NB4 (cell line): ENCODE results near the gene CPT1C.
"Not testable (repeated sequence)": the region's sequence is repeated elsewhere in the genome, so short reads cannot be mapped to it uniquely, and the experiment has no call there.

ENCODE experiments used
- DNase-seq: peaks from one replicate; pipeline ENCODE4 v3.0.0; 2010; ENCODE audit warnings: low read depth
- H3K4me3 ChIP-seq: one replicate; pipeline ENCODE4 v1.5.1; 2011; ENCODE audit warnings: mild to moderate bottlenecking, low read depth, low read length, moderate library complexity
- CTCF ChIP-seq: IDR thresholded peaks from one replicate; pipeline ENCODE4 v1.5.1; 2012; ENCODE audit warnings: low read depth, low read length
- MAX ChIP-seq: IDR thresholded peaks from 2 replicates; pipeline ENCODE4 v1.6.1; 2011; ENCODE audit warnings: low read depth, low read length
- MYC ChIP-seq: IDR thresholded peaks from 2 replicates; pipeline ENCODE4 v1.6.1; 2011; ENCODE audit warnings: low read depth, low read length
- POLR2A ChIP-seq: IDR thresholded peaks from 2 replicates; pipeline ENCODE4 v1.6.1; 2011; ENCODE audit warnings: mild to moderate bottlenecking; ENCODE audit not compliant: insufficient read length; ENCODE audit errors: extremely low read depth

The CPT1C gene

GRCh38 chr19:49718511-49718910, 27.6 kb downstream of the CPT1C start:
- no peak overlapping the region for H3K4me3 ChIP-seq
- no peak for DNase-seq
- TF ChIP-seq MYC (no peak), CTCF (no peak), POLR2A (no peak), MAX (no peak)

- TF ChIP-seq POLR2A (no peak), MAX (no peak), MYC (no peak), CTCF (no peak)
- H3K4me3 ChIP-seq = no peak overlapping the region
- DNase-seq = no peak
Observed at GRCh38 chr19:49718991-49719390, 28.1 kb downstream of the CPT1C start.

GRCh38 chr19:49719420-49719819, 28.5 kb downstream of the CPT1C start:
- not testable (repeated sequence) for H3K4me3 ChIP-seq, DNase-seq

GRCh38 chr19:49727217-49728030, 36.5 kb downstream of the CPT1C start:
- DNase-seq = no peak
- no peak overlapping the region for H3K4me3 ChIP-seq
- TF ChIP-seq MYC = no peak
- TF ChIP-seq POLR2A = no peak
- no peak for TF ChIP-seq CTCF
- TF ChIP-seq MAX = no peak

- peak; percentile 30 for DNase-seq
- H3K4me3 ChIP-seq = no peak overlapping the region
Observed at GRCh38 chr19:49730166-49730565, 39.2 kb downstream of the CPT1C start.

GRCh38 chr19:49738268-49738667, 47.4 kb downstream of the CPT1C start:
- no peak overlapping the region for H3K4me3 ChIP-seq
- no peak for TF ChIP-seq POLR2A
- TF ChIP-seq MYC = no peak
- no peak for TF ChIP-seq CTCF
- no peak for TF ChIP-seq MAX
- DNase-seq = no peak

More at GRCh38 chr19:49730166-49730565, 39.2 kb downstream of the CPT1C start:
- TF ChIP-seq CTCF (no peak), POLR2A (no peak), MYC (no peak), MAX (no peak)
